OCI-LY7 (cell line): ENCODE results near the gene METRN.

ENCODE experiments used
- EZH2phosphoT487 ChIP-seq: fragments of 200-600 bp; sonication (generic); IDR thresholded peaks from 2 replicates; pipeline ENCODE4 v1.6.1; 2018; ENCODE audit warnings: low read depth, borderline replicate concordance, mild to moderate bottlenecking, mixed run types, antibody characterized with exemption, low read length, moderate library complexity, mixed read lengths
- TF ChIP-seq, protein P1 (sequence below): fragments of 200-600 bp; sonication (generic); conservative IDR thresholded peaks from 2 replicates; pipeline ENCODE4 v1.5.1; 2014; ENCODE audit warnings: mild to moderate bottlenecking, antibody characterized with exemption, low read length, moderate library complexity, mixed read lengths

- TF ChIP-seq, protein P1, sequence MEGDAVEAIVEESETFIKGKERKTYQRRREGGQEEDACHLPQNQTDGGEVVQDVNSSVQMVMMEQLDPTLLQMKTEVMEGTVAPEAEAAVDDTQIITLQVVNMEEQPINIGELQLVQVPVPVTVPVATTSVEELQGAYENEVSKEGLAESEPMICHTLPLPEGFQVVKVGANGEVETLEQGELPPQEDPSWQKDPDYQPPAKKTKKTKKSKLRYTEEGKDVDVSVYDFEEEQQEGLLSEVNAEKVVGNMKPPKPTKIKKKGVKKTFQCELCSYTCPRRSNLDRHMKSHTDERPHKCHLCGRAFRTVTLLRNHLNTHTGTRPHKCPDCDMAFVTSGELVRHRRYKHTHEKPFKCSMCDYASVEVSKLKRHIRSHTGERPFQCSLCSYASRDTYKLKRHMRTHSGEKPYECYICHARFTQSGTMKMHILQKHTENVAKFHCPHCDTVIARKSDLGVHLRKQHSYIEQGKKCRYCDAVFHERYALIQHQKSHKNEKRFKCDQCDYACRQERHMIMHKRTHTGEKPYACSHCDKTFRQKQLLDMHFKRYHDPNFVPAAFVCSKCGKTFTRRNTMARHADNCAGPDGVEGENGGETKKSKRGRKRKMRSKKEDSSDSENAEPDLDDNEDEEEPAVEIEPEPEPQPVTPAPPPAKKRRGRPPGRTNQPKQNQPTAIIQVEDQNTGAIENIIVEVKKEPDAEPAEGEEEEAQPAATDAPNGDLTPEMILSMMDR: no peak
- no peak for TF ChIP-seq EZH2phosphoT487
Measured at GRCh38 chr16:666572-666971, 48.3 kb upstream of the METRN start.
